Smooth muscle cell (in vitro differentiated cells): ENCODE results near the gene GALNT5. TPM values are rescaled to one million over a fixed set of nuclear protein-coding genes. Genes with fewer than 3 reads are reported as not detected.

ENCODE experiments used
- DNase-seq: peaks from one replicate; lab custom pipeline; 2025; ENCODE audit not compliant: unreplicated experiment; lab: John Stamatoyannopoulos, UW
- H2AFZ ChIP-seq: fragments of 200-600 bp; sonication (generic); 2 replicates; pipeline ENCODE4 v1.6.0; 2016; ENCODE audit warnings: antibody characterized with exemption, low read depth, mild to moderate bottlenecking
- H3F3A ChIP-seq: fragments of 200-600 bp; sonication (generic); 2 replicates; pipeline ENCODE4 v1.6.0; 2017; ENCODE audit warnings: antibody characterized with exemption, low read depth
- H3K27ac ChIP-seq: fragments of 200-600 bp; sonication (generic); 2 replicates; pipeline ENCODE4 v1.5.1; 2016; ENCODE audit warnings: low read depth, mild to moderate bottlenecking
- H3K27me3 ChIP-seq: fragments of 200-600 bp; sonication (generic); 2 replicates; pipeline ENCODE4 v1.6.1; 2016; ENCODE audit warnings: low read depth, mild to moderate bottlenecking
- H3K36me3 ChIP-seq: fragments of 200-600 bp; sonication (generic); 2 replicates; pipeline ENCODE4 v1.5.1; 2016; ENCODE audit warnings: low read depth
- H3K4me1 ChIP-seq: fragments of 200-600 bp; sonication (generic); 2 replicates; pipeline ENCODE4 v1.5.1; 2016; ENCODE audit warnings: low read depth
- H3K4me2 ChIP-seq: fragments of 200-600 bp; sonication (generic); 2 replicates; pipeline ENCODE4 v1.6.0; 2016; ENCODE audit warnings: mild to moderate bottlenecking
- H3K4me3 ChIP-seq: fragments of 200-600 bp; sonication (generic); 2 replicates; pipeline ENCODE4 v1.5.1; 2016; ENCODE audit warnings: mild to moderate bottlenecking
- H3K79me2 ChIP-seq: fragments of 200-600 bp; sonication (generic); 2 replicates; pipeline ENCODE4 v1.6.0; 2016; ENCODE audit warnings: low read depth, mild to moderate bottlenecking
- H3K9ac ChIP-seq: fragments of 200-600 bp; sonication (generic); 2 replicates; pipeline ENCODE4 v1.6.0; 2016; ENCODE audit warnings: low read depth
- H3K9me3 ChIP-seq: fragments of 200-600 bp; sonication (generic); replicated peaks from 2 replicates; pipeline ENCODE4 v1.5.1; 2016; ENCODE audit warnings: low read depth
- H4K20me1 ChIP-seq: fragments of 200-600 bp; sonication (generic); 2 replicates; pipeline ENCODE4 v1.6.0; 2016; ENCODE audit warnings: low read depth
- WGBS: methylation state at CpG from one replicate; pipeline ENCODE4 v1.1.7; 2016; ENCODE audit warnings: low lambda C conversion rate; 5-methylcytosine and 5-hydroxymethylcytosine counted together
- polyA plus RNA-seq: library from polyadenylated mRNA; unstranded; fragments of >200 nt; fragmentation: Nextera tagmentation; extraction: Ambion mirVana; gene quantifications from 2 replicates; pipeline ENCODE4 v1.2.1, GENCODE V29; 2016
- total RNA-seq: library from RNA; depleted of rRNA; stranded (reverse); fragments of >200 nt; gene quantifications from 2 replicates; pipeline ENCODE4 v1.2.3, GENCODE V29; 2014
- TF ChIP-seq, protein P1 (sequence below): fragments of 200-600 bp; sonication (generic); IDR thresholded peaks from 2 replicates; pipeline ENCODE4 v1.5.1; 2017; ENCODE audit warnings: borderline replicate concordance, mild to moderate bottlenecking, antibody characterized with exemption; ENCODE audit not compliant: insufficient read depth, poor library complexity, severe bottlenecking

Gene GALNT5
- total and polyA plus RNA-seq, 2 experiments from 2014 or later, result 1.8 to 2.0 TPM

DNA sequence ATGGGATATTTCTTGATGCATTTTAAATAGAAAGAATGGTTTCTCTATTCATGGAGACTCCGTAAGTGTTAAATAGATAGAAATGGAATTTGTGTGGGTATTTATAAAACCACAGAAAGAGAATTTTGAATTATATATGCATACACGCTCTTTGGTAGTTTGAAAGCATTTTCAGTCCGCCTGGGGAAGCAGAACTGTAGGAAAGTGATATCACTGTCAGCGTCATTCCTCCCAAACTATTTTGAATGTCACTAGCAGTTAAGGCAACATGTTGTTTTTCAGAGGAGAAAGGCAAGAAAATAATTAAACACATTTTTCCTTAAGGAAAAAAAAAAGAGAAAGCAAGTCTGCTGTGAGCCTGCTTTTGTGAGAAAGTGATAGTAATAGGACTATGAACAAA, 76.8 kb downstream of the GALNT5 start:
- WGBS, result 92% methylated on average over 4 of the region's 4 CpGs
- H2AFZ ChIP-seq, result no peak overlapping the region
- no peaks in the 10 kb centered on the region for H4K20me1 ChIP-seq
- no peak overlapping the region for H3K27ac ChIP-seq
- TF ChIP-seq, protein P1, sequence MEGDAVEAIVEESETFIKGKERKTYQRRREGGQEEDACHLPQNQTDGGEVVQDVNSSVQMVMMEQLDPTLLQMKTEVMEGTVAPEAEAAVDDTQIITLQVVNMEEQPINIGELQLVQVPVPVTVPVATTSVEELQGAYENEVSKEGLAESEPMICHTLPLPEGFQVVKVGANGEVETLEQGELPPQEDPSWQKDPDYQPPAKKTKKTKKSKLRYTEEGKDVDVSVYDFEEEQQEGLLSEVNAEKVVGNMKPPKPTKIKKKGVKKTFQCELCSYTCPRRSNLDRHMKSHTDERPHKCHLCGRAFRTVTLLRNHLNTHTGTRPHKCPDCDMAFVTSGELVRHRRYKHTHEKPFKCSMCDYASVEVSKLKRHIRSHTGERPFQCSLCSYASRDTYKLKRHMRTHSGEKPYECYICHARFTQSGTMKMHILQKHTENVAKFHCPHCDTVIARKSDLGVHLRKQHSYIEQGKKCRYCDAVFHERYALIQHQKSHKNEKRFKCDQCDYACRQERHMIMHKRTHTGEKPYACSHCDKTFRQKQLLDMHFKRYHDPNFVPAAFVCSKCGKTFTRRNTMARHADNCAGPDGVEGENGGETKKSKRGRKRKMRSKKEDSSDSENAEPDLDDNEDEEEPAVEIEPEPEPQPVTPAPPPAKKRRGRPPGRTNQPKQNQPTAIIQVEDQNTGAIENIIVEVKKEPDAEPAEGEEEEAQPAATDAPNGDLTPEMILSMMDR, result no peak
- no peaks in the 10 kb centered on the region for H3K79me2 ChIP-seq
- H3K9ac ChIP-seq, result no peak overlapping the region
- no peaks in the 10 kb centered on the region for H3F3A ChIP-seq
- no peaks in the 10 kb centered on the region for H3K9me3 ChIP-seq
- H3K36me3 ChIP-seq, result no peaks in the 10 kb centered on the region
- H3K4me2 ChIP-seq, result no peak overlapping the region
- DNase-seq, result no peak
- H3K4me3 ChIP-seq, result no peak overlapping the region
- no peaks in the 10 kb centered on the region for H3K4me1 ChIP-seq
- peaks cover 20% of the 10 kb centered on the region for H3K27me3 ChIP-seq

DNA sequence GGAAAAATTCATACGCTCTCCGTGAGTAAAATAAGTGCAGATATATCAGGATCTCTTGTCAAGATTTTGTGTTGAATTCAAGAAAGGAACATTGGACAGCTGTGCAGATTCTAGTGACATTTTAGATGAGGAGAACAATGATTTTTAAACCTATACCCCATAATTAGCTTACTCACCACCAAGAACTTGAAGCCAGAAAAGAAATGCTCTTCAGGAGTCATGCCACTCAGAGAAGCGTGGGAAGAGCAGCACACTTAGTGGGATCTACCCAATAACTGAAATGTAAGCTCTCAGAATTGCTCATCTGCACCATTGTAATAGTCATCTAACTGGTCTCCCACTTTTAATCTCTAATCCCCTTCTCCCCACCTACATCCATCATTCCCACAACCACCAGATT, 77.3 kb downstream of the GALNT5 start:
- Histone ChIP-seq H3K4me2 (no peak overlapping the region), H3K36me3 (no peaks in the 10 kb centered on the region), H3K9me3 (no peaks in the 10 kb centered on the region), H3K4me1 (no peaks in the 10 kb centered on the region), H4K20me1 (no peaks in the 10 kb centered on the region), H3K79me2 (no peaks in the 10 kb centered on the region), H3F3A (no peaks in the 10 kb centered on the region), H3K27me3 (peaks cover 20% of the 10 kb centered on the region), H2AFZ (no peak overlapping the region), H3K4me3 (no peak overlapping the region), H3K27ac (no peak overlapping the region), H3K9ac (no peak overlapping the region)
- TF ChIP-seq, protein P1, result no peak
- 93% methylated on average over 3 of the region's 3 CpGs for WGBS
- no peak for DNase-seq

GRCh38 chr2:157336137-157337010, 78.9 kb downstream of the GALNT5 start:
- no peaks in the 10 kb centered on the region for H3F3A ChIP-seq
- H3K4me2 ChIP-seq, result no peak overlapping the region
- H3K36me3 ChIP-seq, result no peaks in the 10 kb centered on the region
- H3K9ac ChIP-seq, result no peak overlapping the region
- no peaks in the 10 kb centered on the region for H4K20me1 ChIP-seq
- no peak overlapping the region for H2AFZ ChIP-seq
- TF ChIP-seq, protein P1, result peak; percentile 76
- no peaks in the 10 kb centered on the region for H3K9me3 ChIP-seq
- H3K4me1 ChIP-seq, result no peaks in the 10 kb centered on the region
- H3K79me2 ChIP-seq, result no peaks in the 10 kb centered on the region
- H3K4me3 ChIP-seq, result no peak overlapping the region
- peaks cover 20% of the 10 kb centered on the region for H3K27me3 ChIP-seq
- 42% methylated on average over 8 of the region's 8 CpGs for WGBS
- DNase-seq, result no peak
- no peak overlapping the region for H3K27ac ChIP-seq

GRCh38 chr2:157337978-157338377, 80.5 kb downstream of the GALNT5 start:
- Histone ChIP-seq H3K27me3 (peaks cover 11% of the 10 kb centered on the region), H4K20me1 (no peaks in the 10 kb centered on the region), H3F3A (no peaks in the 10 kb centered on the region), H3K4me3 (no peak overlapping the region), H3K4me1 (no peaks in the 10 kb centered on the region), H3K27ac (no peak overlapping the region), H2AFZ (no peak overlapping the region), H3K9me3 (no peaks in the 10 kb centered on the region), H3K79me2 (no peaks in the 10 kb centered on the region), H3K9ac (no peak overlapping the region), H3K4me2 (no peak overlapping the region), H3K36me3 (no peaks in the 10 kb centered on the region)
- no peak for DNase-seq
- 85% methylated on average over 3 of the region's 3 CpGs for WGBS
- TF ChIP-seq, protein P1, result no peak
